GM15510 (cell line): ENCODE measurements around the gene RASGRF1.

Experiments
- POLR2A ChIP-seq: IDR thresholded peaks from 3 replicates; pipeline ENCODE4 v1.6.1; 2011; ENCODE audit warnings: borderline replicate concordance; ENCODE audit not compliant: insufficient read length; ENCODE audit errors: extremely low read depth

The RASGRF1 gene

DNA sequence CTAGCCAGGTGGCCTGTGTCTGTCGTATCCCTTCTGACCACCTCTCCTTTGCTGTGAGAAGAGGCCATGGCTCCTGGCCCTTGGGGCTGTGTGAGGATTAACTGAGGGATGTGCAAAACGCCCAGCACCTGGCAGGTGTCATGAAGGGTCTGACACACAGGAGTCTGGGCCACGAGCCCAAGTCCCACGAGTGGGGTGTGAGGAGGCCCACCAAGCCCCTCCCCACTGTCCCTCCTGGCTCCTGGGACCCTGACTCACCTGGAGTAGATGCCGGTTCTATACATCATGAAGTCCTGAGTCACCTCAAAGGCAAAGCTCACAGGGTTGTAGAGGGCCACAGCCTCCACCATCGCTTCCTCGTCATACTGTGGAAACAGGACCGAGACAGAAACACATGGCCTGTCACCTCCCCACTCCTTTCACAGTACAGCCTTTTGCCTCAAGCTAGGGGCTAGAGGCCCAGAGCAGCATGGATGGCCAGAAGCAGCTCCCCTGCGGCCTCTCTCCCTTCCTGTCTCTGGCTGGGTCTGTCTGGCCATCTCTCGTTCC, 165.4 kb downstream of the RASGRF1 start:
- TF ChIP-seq POLR2A: no peak

DNA sequence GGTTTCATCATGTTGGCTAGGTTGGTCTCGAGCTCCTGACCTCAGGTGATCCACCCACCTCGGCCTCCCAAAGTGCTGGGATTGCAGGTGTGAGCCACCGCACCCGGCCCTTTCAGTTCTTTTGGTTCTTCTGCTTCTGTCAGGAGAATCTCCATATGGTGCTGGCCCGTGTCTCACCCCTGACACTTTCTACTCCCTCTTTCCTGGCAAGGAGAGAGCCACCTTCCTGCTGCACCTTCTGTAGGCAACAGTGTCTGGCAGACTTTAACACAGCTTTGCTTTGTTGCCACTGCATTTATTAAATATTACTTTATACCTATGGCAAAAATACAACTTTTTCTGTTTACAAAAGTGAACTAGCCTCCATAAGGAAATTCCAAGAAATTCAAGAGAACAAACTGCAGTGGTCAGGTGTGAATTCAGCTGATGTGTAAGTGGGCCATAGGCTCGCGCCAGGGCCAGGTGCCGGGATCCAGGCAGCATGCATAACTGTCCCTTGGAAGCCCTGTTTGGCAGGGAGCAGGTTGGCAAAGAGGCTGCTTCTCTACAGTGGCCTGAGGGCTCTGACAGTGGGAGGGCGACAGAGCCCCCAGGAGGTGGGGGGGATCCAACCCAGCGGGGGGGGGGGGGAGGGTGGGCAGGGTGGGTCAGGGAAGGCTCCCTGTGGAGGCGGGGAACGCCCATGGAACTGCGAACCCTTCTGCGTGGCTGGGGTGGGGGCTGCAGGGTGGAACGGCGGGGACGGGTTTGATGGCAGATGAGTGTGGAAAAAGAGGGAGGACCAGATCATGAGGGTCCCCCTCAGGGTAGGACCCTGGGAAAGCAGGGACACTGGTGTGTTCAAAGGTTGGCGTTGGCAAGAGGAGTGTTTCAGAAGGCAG, 166.9 kb downstream of the RASGRF1 start:
- no peak for TF ChIP-seq POLR2A

DNA sequence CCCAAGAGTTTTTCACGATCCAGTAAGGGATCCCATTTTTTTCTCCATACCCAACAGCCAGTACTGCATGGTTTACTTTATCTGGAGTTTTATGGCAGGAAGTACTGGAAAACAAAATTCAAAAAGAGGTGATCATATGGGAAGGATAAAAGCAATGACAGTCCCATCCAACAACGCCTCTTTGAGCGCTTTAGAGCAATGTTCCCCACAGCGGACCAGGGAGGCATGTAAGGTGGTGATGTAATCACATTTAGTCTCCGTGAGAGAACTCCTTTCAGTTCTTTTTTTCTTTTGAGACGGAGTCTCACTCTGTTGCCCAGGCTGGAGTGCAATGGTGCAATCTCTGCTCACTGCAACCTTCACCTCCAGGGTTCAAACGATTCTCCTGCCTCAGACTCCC, 167.6 kb downstream of the RASGRF1 start:
- TF ChIP-seq POLR2A: no peak

DNA sequence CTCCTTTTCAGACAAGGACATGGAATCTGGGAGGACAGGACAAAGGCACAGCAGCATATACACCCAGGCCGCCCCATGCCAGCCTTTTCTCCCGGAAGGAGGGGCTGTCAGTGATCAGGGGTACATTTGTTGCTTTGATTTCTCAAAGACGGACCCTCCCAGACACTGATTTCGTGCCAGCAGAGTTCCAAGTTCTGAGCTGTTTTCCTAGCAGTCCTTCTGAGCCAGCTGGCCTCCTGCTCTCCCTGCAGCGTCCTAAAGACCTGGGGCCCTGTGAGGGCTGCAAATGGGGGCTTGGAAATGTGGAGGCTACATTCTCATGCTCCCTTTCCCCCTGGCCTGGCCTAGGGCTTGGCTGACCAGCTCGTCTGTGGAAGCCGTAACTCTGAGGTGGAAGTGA, 168.1 kb downstream of the RASGRF1 start:
- no peak for TF ChIP-seq POLR2A

DNA sequence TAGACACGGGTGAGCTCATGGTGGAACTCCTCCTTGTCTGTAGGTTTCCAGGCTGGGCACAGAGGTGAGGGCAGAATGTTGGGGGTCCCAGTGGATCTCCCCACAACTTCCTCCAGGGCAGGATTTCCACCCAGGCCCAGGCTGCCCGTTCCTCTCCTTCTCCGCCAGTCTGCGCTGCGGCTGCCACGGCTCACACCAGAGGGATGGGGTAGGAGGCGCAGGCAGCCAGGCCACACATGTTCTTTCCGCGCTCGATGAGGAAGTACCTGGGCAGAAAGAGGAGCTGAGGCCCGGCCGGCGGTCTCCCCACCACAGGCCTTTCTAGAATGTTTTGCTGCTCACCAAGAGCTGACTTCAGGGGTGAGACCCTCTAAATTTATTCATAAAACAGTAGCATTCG, 168.6 kb downstream of the RASGRF1 start:
- TF ChIP-seq POLR2A: peak; percentile 8

DNA sequence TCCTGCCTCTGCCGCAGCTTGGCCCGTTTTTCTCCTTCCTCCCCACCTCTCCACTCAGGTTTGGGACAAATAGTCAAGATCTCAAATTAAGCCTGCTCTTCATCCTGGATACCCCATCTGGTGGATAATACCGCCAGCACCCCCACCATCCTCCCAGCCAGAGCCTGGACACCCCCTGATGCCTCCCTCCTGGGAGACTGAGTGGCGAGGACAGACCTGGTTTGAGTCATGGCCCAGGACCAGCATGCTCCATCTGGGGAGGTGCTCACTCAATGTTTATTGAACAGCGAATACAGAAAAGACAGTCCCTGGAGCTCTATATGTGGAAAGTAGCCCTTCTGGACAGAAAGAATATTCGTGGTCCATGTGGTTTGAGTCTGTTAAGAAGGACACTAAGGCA, 169.1 kb downstream of the RASGRF1 start:
- TF ChIP-seq POLR2A: peak; percentile 40

DNA sequence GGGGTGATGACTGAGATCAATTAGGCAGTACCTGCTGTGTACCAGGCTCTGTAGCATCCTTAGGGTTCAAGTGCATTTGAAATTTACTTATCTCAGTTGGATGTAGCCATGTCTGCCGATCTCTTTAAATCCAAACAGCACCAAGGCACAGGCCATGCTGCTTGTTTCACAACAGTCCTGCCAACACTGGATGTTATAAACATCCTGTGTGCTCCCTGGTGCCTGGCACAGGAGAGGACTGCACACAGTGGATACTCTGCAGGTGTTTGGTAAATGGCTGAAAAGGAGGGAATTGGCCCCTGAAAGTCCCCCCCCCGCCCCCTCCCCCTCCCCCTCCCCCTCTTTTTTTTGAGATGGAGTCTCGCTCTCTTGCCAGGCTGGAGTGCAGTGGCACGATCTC, 172.7 kb downstream of the RASGRF1 start:
- TF ChIP-seq POLR2A: no peak

DNA sequence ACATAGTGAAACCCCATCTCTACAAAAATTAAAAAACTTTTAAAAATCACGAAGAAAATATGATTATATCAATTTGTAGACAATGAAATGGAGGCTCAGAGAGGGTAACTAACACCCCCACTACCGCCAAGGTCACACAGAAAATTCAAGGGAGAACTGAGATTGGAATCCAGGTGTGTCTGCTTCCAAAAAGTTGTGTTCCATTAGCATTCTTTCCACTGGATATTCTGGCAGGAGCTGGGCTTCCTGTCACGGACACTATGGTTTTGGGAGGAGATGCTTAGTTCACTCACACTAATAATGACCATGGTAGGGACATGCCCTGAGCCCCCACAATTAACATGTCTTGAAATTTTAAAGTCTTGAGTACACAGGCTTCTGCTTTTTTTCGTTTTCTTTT, 174.5 kb downstream of the RASGRF1 start:
- no peak for TF ChIP-seq POLR2A

DNA sequence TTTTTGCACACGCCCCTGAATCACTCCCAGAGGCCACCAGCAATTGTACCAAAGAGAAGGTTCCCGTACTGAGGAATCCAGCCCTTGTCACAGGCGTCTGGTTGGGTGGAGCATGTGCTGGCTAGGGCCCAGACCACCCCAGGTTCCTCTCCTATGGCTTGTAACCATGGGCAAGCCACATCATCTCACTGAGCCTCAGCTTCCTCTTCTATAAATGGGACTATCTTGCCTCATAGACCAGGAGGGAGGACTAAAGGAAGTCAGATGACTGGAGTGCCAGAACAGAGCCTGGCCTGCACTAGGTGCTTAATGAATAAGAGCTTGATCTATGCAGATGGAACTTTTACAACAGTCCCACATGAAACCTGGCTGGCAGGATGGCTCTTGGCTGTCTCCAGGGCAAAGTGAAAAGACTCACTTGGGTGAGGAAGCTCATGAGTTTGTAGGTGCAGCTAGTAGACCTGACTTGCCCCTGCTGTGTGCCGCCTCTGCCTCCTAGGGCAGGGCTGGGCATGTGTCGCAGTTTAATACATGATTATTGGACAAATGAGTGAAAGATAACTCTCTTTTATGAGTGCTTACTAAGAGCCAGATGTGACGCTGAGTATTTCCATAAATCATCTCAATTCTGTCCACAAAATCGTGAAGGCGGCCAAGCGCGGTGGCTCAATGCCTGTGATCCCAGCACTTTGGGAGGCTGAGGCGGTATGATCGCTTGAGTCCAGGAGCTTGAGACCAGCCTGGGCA, 175.1 kb downstream of the RASGRF1 start:
- no peak for TF ChIP-seq POLR2A

DNA sequence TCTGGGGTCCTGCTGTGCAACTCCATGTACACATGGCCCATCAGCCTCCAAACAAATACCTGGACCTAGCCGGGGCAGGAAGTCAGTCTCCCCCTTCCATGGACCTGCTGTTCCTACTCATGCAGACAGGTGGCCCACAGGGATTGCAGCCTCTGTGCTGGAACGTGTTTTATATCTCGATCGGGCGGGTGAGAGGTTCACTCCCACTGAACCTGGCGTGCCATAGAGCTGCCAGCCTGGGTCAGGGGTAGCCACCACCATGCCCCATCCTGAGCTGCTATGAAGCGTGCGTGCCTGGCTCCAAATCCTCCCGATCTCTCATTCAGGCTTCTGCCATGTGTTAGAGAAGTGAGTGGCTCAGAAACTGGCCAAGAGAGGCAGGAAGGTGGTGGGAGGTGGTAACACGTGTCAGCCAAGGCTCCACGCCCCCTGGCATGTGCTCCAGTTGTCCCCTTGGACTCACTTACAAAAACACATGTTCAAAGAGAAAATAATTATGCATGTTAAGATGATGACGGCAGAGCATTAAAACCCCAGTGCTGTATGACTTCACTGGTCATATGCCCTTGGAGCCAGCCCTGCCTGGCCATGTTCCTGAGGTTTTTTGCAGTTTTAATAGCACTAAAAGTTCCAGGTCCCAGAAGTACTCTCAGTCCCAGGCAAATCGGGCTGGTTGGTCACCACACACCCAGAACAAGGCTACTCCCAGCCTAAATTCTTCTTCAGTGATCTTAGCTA, 176.4 kb downstream of the RASGRF1 start:
- TF ChIP-seq POLR2A: no peak

DNA sequence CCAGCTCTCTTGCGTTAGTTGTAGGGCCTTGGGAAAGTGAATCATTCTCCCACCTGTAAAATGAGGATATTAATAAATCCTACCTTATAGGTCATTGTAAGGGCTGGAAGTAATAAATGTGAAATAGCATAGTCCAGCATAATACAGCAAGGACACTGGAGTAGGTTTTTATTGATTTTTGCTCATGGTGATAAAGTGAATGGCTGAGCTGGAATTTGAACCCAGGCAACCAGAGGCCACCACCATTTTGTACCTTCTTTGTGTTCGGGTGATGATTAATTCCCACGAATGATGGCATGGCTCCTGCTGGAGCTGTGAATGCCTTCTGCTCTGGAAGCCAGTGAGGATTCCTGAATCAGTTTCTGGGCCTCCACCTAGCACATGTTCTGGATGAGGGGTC, 177.6 kb downstream of the RASGRF1 start:
- no peak for TF ChIP-seq POLR2A

DNA sequence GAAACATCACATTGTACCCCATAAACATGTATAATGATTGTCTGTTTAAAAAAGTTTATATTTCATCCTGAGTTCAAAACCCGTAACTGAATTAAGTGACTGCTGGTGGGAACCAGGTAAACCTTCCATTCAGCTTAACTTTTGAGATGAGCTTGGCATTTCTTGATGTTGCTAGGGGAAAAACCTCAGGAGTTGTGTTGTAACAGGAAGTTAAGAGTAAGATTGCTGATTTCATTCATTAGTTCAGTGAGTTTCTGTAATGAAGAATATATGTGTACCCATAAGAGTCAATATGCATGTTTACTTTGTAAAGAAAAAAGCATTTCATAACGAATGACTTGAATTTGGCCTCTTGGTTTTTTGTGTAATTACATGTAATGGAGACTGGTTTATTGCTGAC, 178.3 kb downstream of the RASGRF1 start:
- no peak for TF ChIP-seq POLR2A

DNA sequence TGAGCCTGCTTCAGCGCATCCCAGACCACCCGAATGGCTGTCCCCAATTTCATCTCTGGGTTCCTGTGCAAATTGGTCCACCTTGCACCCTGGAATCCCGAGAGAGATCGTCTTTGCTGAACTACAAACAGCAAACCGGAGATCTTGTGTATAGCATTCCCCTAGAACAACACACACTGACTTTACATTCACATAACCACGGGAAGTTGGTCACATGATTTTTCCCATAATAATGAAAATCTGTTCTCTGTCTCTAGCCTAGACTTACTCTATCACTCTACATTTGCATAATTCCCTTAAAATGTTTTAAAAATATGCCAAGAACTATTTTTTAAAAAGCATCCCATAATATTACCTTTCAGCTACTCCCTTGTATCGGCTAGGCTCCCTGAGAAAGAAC, 180.3 kb downstream of the RASGRF1 start:
- TF ChIP-seq POLR2A: no peak
